Dendritic cell treated with granulocyte-macrophage colony-stimulating factor and Interleukin-4, amounts not matched to agents 40 ng/mL and 50 ng/mL, for 4 days (primary cell): ENCODE measurements around the gene CYSTM1.
"Not testable (repeated sequence)": the region's sequence is repeated elsewhere in the genome, so short reads cannot be mapped to it uniquely, and the experiment has no call there.

Source experiments
- H3K27ac Mint-ChIP-seq: one replicate; pipeline ENCODE4 v1.8.0; 2022; ENCODE audit warnings: mild to moderate bottlenecking, mixed read lengths
- H3K27me3 Mint-ChIP-seq: one replicate; pipeline ENCODE4 v1.8.0; 2022; ENCODE audit warnings: mild to moderate bottlenecking, mixed read lengths
- H3K36me3 Mint-ChIP-seq: one replicate; pipeline ENCODE4 v1.8.0; 2022; ENCODE audit warnings: low read depth, mixed read lengths
- H3K4me1 Mint-ChIP-seq: one replicate; pipeline ENCODE4 v1.8.0; 2022; ENCODE audit warnings: low read depth, mixed read lengths
- H3K4me3 Mint-ChIP-seq: one replicate; pipeline ENCODE4 v1.8.0; 2022; ENCODE audit warnings: mild to moderate bottlenecking, moderate library complexity, mixed read lengths
- H3K9me3 Mint-ChIP-seq: one replicate; pipeline ENCODE4 v1.8.0; 2022; ENCODE audit warnings: mixed read lengths
- intact Hi-C: fragments of 100-400 bp; cut with micrococcal nuclease; formaldehyde crosslinking; loops from one replicate; pipeline ENCODE4 v1.15.0; 2022

Gene CYSTM1

GRCh38 chr5:140194662-140195061 is 19.7 kb downstream of the CYSTM1 start:
- H3K4me3 Mint-ChIP-seq = no peak overlapping the region
- peaks cover 19% of the 10 kb centered on the region for H3K4me1 Mint-ChIP-seq
- no peak overlapping the region for H3K27ac Mint-ChIP-seq
- H3K9me3 Mint-ChIP-seq = no peaks in the 10 kb centered on the region
- no peaks in the 10 kb centered on the region for H3K27me3 Mint-ChIP-seq
- intact Hi-C loops = no loop called here
- H3K36me3 Mint-ChIP-seq = no peaks in the 10 kb centered on the region

- no peaks in the 10 kb centered on the region for H3K9me3 Mint-ChIP-seq
- no peaks in the 10 kb centered on the region for H3K36me3 Mint-ChIP-seq
- H3K4me1 Mint-ChIP-seq = peaks cover 33% of the 10 kb centered on the region
- no peak overlapping the region for H3K4me3 Mint-ChIP-seq
- intact Hi-C loops = no loop called here
- no peaks in the 10 kb centered on the region for H3K27me3 Mint-ChIP-seq
- H3K27ac Mint-ChIP-seq = no peak overlapping the region
Observed at GRCh38 chr5:140196115-140196814, 21.3 kb downstream of the CYSTM1 start.

- no peaks in the 10 kb centered on the region for H3K27me3 Mint-ChIP-seq
- no peaks in the 10 kb centered on the region for H3K36me3 Mint-ChIP-seq
- no peak overlapping the region for H3K4me3 Mint-ChIP-seq
- H3K4me1 Mint-ChIP-seq = peaks cover 38% of the 10 kb centered on the region
- no peaks in the 10 kb centered on the region for H3K9me3 Mint-ChIP-seq
- intact Hi-C loops = no loop called here
- no peak overlapping the region for H3K27ac Mint-ChIP-seq
Observed at GRCh38 chr5:140197023-140197422, 22.0 kb downstream of the CYSTM1 start.

- H3K36me3 Mint-ChIP-seq, H3K27me3 Mint-ChIP-seq, intact Hi-C loops, H3K9me3 Mint-ChIP-seq, H3K27ac Mint-ChIP-seq, H3K4me3 Mint-ChIP-seq: not testable (repeated sequence)
- peaks cover 38% of the 10 kb centered on the region for H3K4me1 Mint-ChIP-seq
Observed at GRCh38 chr5:140198915-140199314, 23.9 kb downstream of the CYSTM1 start.

GRCh38 chr5:140202078-140202477 is 27.1 kb downstream of the CYSTM1 start:
- H3K27ac Mint-ChIP-seq = no peak overlapping the region
- H3K9me3 Mint-ChIP-seq = no peaks in the 10 kb centered on the region
- intact Hi-C loops = no loop called here
- H3K36me3 Mint-ChIP-seq = peaks cover 7% of the 10 kb centered on the region
- no peak overlapping the region for H3K4me3 Mint-ChIP-seq
- H3K27me3 Mint-ChIP-seq = no peaks in the 10 kb centered on the region
- peaks cover 54% of the 10 kb centered on the region for H3K4me1 Mint-ChIP-seq

GRCh38 chr5:140202610-140203009 is 27.6 kb downstream of the CYSTM1 start:
- Mint-ChIP-seq H3K27me3 (no peaks in the 10 kb centered on the region), H3K9me3 (no peaks in the 10 kb centered on the region), H3K4me1 (peaks cover 56% of the 10 kb centered on the region), H3K36me3 (peaks cover 7% of the 10 kb centered on the region), H3K4me3 (no peak overlapping the region), H3K27ac (no peak overlapping the region)
- intact Hi-C loops = no loop called here

GRCh38 chr5:140205216-140205615 is 30.2 kb downstream of the CYSTM1 start:
- intact Hi-C loops = no loop called here
- H3K4me1 Mint-ChIP-seq = peaks cover 56% of the 10 kb centered on the region
- no peak overlapping the region for H3K4me3 Mint-ChIP-seq
- no peak overlapping the region for H3K27ac Mint-ChIP-seq
- no peaks in the 10 kb centered on the region for H3K27me3 Mint-ChIP-seq
- H3K36me3 Mint-ChIP-seq = peaks cover 7% of the 10 kb centered on the region
- no peaks in the 10 kb centered on the region for H3K9me3 Mint-ChIP-seq

GRCh38 chr5:140205952-140206351 is 31.0 kb downstream of the CYSTM1 start:
- Mint-ChIP-seq H3K4me3 (no peak overlapping the region), H3K9me3 (no peaks in the 10 kb centered on the region), H3K27ac (no peak overlapping the region), H3K36me3 (peaks cover 7% of the 10 kb centered on the region), H3K27me3 (no peaks in the 10 kb centered on the region), H3K4me1 (peaks cover 49% of the 10 kb centered on the region)
- intact Hi-C loops = no loop called here

GRCh38 chr5:140207250-140207964 is 32.4 kb downstream of the CYSTM1 start:
- no peak overlapping the region for H3K4me3 Mint-ChIP-seq

GRCh38 chr5:140208065-140208464 is 33.1 kb downstream of the CYSTM1 start:
- no peak overlapping the region for H3K27ac Mint-ChIP-seq
- H3K9me3 Mint-ChIP-seq = no peaks in the 10 kb centered on the region
- peaks cover 7% of the 10 kb centered on the region for H3K36me3 Mint-ChIP-seq
- no peaks in the 10 kb centered on the region for H3K27me3 Mint-ChIP-seq
- intact Hi-C loops = no loop called here
- peaks cover 42% of the 10 kb centered on the region for H3K4me1 Mint-ChIP-seq
- no peak overlapping the region for H3K4me3 Mint-ChIP-seq

More at GRCh38 chr5:140207250-140207964, 32.4 kb downstream of the CYSTM1 start:
- intact Hi-C loops = no loop called here
- Mint-ChIP-seq H3K27ac (no peak overlapping the region), H3K36me3 (peaks cover 7% of the 10 kb centered on the region), H3K27me3 (no peaks in the 10 kb centered on the region), H3K9me3 (no peaks in the 10 kb centered on the region), H3K4me1 (peaks cover 42% of the 10 kb centered on the region)

- no peaks in the 10 kb centered on the region for H3K9me3 Mint-ChIP-seq
Observed at GRCh38 chr5:140213370-140213983, 38.5 kb downstream of the CYSTM1 start.

GRCh38 chr5:140214831-140215230 is 39.8 kb downstream of the CYSTM1 start:
- H3K27me3 Mint-ChIP-seq = peaks cover 5% of the 10 kb centered on the region
- H3K4me1 Mint-ChIP-seq = peaks cover 26% of the 10 kb centered on the region
- no peak overlapping the region for H3K27ac Mint-ChIP-seq
- H3K36me3 Mint-ChIP-seq = no peaks in the 10 kb centered on the region
- intact Hi-C loops = no loop called here
- H3K4me3 Mint-ChIP-seq = no peak overlapping the region
- no peaks in the 10 kb centered on the region for H3K9me3 Mint-ChIP-seq

More at GRCh38 chr5:140213370-140213983, 38.5 kb downstream of the CYSTM1 start:
- intact Hi-C loops = no loop called here
- peaks cover 2% of the 10 kb centered on the region for H3K27me3 Mint-ChIP-seq
- H3K36me3 Mint-ChIP-seq = no peaks in the 10 kb centered on the region
- no peak overlapping the region for H3K27ac Mint-ChIP-seq
- no peak overlapping the region for H3K4me3 Mint-ChIP-seq
- peaks cover 16% of the 10 kb centered on the region for H3K4me1 Mint-ChIP-seq

GRCh38 chr5:140215276-140215675 is 40.3 kb downstream of the CYSTM1 start:
- peaks cover 30% of the 10 kb centered on the region for H3K4me1 Mint-ChIP-seq
- H3K9me3 Mint-ChIP-seq = no peaks in the 10 kb centered on the region
- no peaks in the 10 kb centered on the region for H3K36me3 Mint-ChIP-seq
- no peak overlapping the region for H3K27ac Mint-ChIP-seq
- intact Hi-C loops = no loop called here
- H3K27me3 Mint-ChIP-seq = peaks cover 5% of the 10 kb centered on the region
- no peak overlapping the region for H3K4me3 Mint-ChIP-seq

- no peaks in the 10 kb centered on the region for H3K9me3 Mint-ChIP-seq
- H3K27me3 Mint-ChIP-seq = peaks cover 7% of the 10 kb centered on the region
- intact Hi-C loops = no loop called here
- no peak overlapping the region for H3K4me3 Mint-ChIP-seq
- H3K4me1 Mint-ChIP-seq = peaks cover 42% of the 10 kb centered on the region
- H3K36me3 Mint-ChIP-seq = peaks cover 11% of the 10 kb centered on the region
- H3K27ac Mint-ChIP-seq = no peak overlapping the region
Observed at GRCh38 chr5:140216478-140217074, 41.6 kb downstream of the CYSTM1 start.
